HCT116 (cell line): ENCODE measurements around the gene PMM1. TPM values are rescaled to one million over a fixed set of nuclear protein-coding genes. Genes with fewer than 3 reads are reported as not detected.

Experiments
- ATAC-seq: fragments of 200-7000 bp; cut with Tn5 transposase; 2 replicates; pipeline ENCODE4 v1.9.1; 2020; ENCODE audit warnings: mild to moderate bottlenecking, moderate library complexity
- BruUV-seq: library from RNA; stranded (reverse); fragments of 400-500 nt; replicated peaks from 2 replicates; lab custom pipeline; 2021; lab: Mats Ljungman, UMichigan
- CTCF ChIA-PET: fragments of 300-600 bp; sonication (Branson Sonifier 250); formaldehyde crosslinking; loops from one replicate; lab custom pipeline; 2021; ENCODE audit warnings: antibody characterized with exemption; lab: Charles Lee
- POLR2A ChIA-PET: fragments of 300-600, 350-600 bp; sonication (Branson Sonifier 250); formaldehyde crosslinking; loops from one replicate; lab custom pipeline; 2021; ENCODE audit warnings: antibody characterized with exemption; lab: Charles Lee
- RAD21 ChIA-PET, 2 experiments: fragments of 300-600 bp; sonication (Branson Sonifier 250); formaldehyde crosslinking; loops; one replicate each; lab custom pipeline; 2023; ENCODE audit warnings: low total read pairs in 2 of 2; ENCODE audit not compliant: uncharacterized antibody in 2 of 2, unreplicated experiment in 2 of 2, low non-redundant PET in 1 of 2; lab: Charles Lee
- DNase-seq: peaks from one replicate; pipeline ENCODE4 v3.0.0-alpha.2; 2010; ENCODE audit warnings: low read depth, low spot score
- H2AFZ ChIP-seq: fragments of 200-600 bp; shearing (Covaris generic), sonication (generic); 2 replicates; pipeline ENCODE4 v1.6.1; 2017; ENCODE audit warnings: low read depth, mixed run types, mixed read lengths, antibody characterized with exemption, low read length; ENCODE audit not compliant: poor library complexity, severe bottlenecking
- H3K27ac ChIP-seq: 2 replicates; pipeline ENCODE4 v1.5.1; 2012; ENCODE audit warnings: low read depth, low read length
- H3K27me3 ChIP-seq: fragments of 200-600 bp; sonication (generic); 2 replicates; pipeline ENCODE4 v1.6.1; 2016; ENCODE audit warnings: mixed run types, low read length, mixed read lengths; ENCODE audit not compliant: insufficient read depth
- H3K36me3 ChIP-seq, 2 experiments: fragments of 200-500 bp in 1 of 2; fragments of 200-600 bp in 1 of 2; sonication (Bioruptor generic) in 1 of 2; sonication (generic) in 1 of 2; 2 replicates each; pipeline versions ENCODE4 v1.5.1 to v1.6.1; 2014 to 2016; ENCODE audit warnings: low read length in 2 of 2, inconsistent platforms in 1 of 2, mixed read lengths in 1 of 2, mixed run types in 1 of 2; ENCODE audit not compliant: insufficient read depth in 2 of 2, control insufficient read depth in 1 of 2
- H3K4me1 ChIP-seq, 2 experiments: fragments of 200-600 bp in 1 of 2; sonication (generic) in 1 of 2; 2 replicates each; pipeline versions ENCODE4 v1.5.1 to v1.6.1; 2012 to 2017; ENCODE audit warnings: low read length in 2 of 2, inconsistent platforms in 1 of 2, mild to moderate bottlenecking in 1 of 2, mixed read lengths in 1 of 2, mixed run types in 1 of 2, moderate library complexity in 1 of 2; ENCODE audit not compliant: insufficient read depth in 2 of 2, control insufficient read depth in 1 of 2
- H3K4me2 ChIP-seq: fragments of 200-600 bp; sonication (generic); 2 replicates; pipeline ENCODE4 v1.6.1; 2017; ENCODE audit warnings: mixed run types, low read length, mixed read lengths
- H3K4me3 ChIP-seq, 2 experiments: fragments of 200-600 bp in 1 of 2; sonication (generic) in 1 of 2; replicated peaks in 1 of 2; 2 replicates each; pipeline ENCODE4 v1.5.1; 2011 to 2016; ENCODE audit warnings: low read length in 2 of 2, control low read depth in 1 of 2, low read depth in 1 of 2, mild to moderate bottlenecking in 1 of 2, mixed read lengths in 1 of 2, mixed run types in 1 of 2
- H3K79me2 ChIP-seq: fragments of 200-600 bp; sonication (generic); 2 replicates; pipeline ENCODE4 v1.6.1; 2017; ENCODE audit warnings: mild to moderate bottlenecking, mixed run types, low read length, moderate library complexity, mixed read lengths; ENCODE audit not compliant: insufficient read depth
- H3K9ac ChIP-seq: fragments of 200-600 bp; sonication (generic); 2 replicates; pipeline ENCODE4 v1.6.1; 2016; ENCODE audit warnings: low read length, mixed read lengths
- H3K9me2 ChIP-seq: fragments of 200-600 bp; sonication (generic), shearing (Covaris generic); 2 replicates; pipeline ENCODE4 v1.6.1; 2017; ENCODE audit warnings: mixed run types, mild to moderate bottlenecking, moderate library complexity; ENCODE audit not compliant: insufficient read depth
- H3K9me3 ChIP-seq, 2 experiments: fragments of 200-500 bp in 1 of 2; fragments of 200-600 bp in 1 of 2; sonication (Bioruptor generic) in 1 of 2; sonication (generic) in 1 of 2; 2 replicates each; pipeline ENCODE4 v1.6.1; 2014 to 2017; ENCODE audit warnings: low read length in 2 of 2, mixed read lengths in 2 of 2, inconsistent platforms in 1 of 2, low read depth in 1 of 2, mild to moderate bottlenecking in 1 of 2, mixed run types in 1 of 2, moderate library complexity in 1 of 2; ENCODE audit not compliant: control insufficient read depth in 1 of 2, insufficient read depth in 1 of 2
- H4K20me1 ChIP-seq: fragments of 200-600 bp; sonication (generic), shearing (Covaris generic); 2 replicates; pipeline ENCODE4 v1.6.1; 2017; ENCODE audit warnings: mixed run types, mild to moderate bottlenecking, moderate library complexity; ENCODE audit not compliant: insufficient read depth
- CBX3 ChIP-seq: IDR thresholded peaks from 2 replicates; pipeline ENCODE4 v1.6.1; 2012; ENCODE audit warnings: low read depth
- CEBPB ChIP-seq: IDR thresholded peaks from 2 replicates; pipeline ENCODE4 v1.6.1; 2012; ENCODE audit warnings: low read depth
- EGR1 ChIP-seq: IDR thresholded peaks from 2 replicates; pipeline ENCODE4 v1.6.1; 2012; ENCODE audit warnings: low read depth
- ELF1 ChIP-seq: IDR thresholded peaks from 2 replicates; pipeline ENCODE4 v1.6.1; 2012; ENCODE audit warnings: low read depth, borderline replicate concordance
- EZH2 ChIP-seq: fragments of 200-600 bp; sonication (generic); IDR thresholded peaks from 2 replicates; pipeline ENCODE4 v1.6.1; 2017; ENCODE audit warnings: antibody characterized with exemption, mixed run types
- JUND ChIP-seq: IDR thresholded peaks from 2 replicates; pipeline ENCODE4 v1.6.1; 2012
- POLR2A ChIP-seq: IDR thresholded peaks from 2 replicates; pipeline ENCODE4 v1.7.0; 2011; ENCODE audit warnings: borderline replicate concordance; ENCODE audit not compliant: insufficient read depth, insufficient read length; ENCODE audit errors: extremely low read depth
- POLR2AphosphoS5 ChIP-seq: IDR thresholded peaks from 2 replicates; pipeline ENCODE4 v1.6.1; 2011; ENCODE audit warnings: mild to moderate bottlenecking, low read depth, low read length, moderate library complexity
- RAD21 ChIP-seq: IDR thresholded peaks from 2 replicates; pipeline ENCODE4 v1.6.1; 2012; ENCODE audit warnings: low read depth, mild to moderate bottlenecking
- SIN3A ChIP-seq: IDR thresholded peaks from 2 replicates; pipeline ENCODE4 v1.6.1; 2012; ENCODE audit warnings: low read depth
- SP1 ChIP-seq: IDR thresholded peaks from 2 replicates; pipeline ENCODE4 v1.6.1; 2012; ENCODE audit warnings: low read depth
- YY1 ChIP-seq: IDR thresholded peaks from 2 replicates; pipeline ENCODE4 v1.6.1; 2011; ENCODE audit warnings: low read length, low read depth, moderate library complexity, mild to moderate bottlenecking; ENCODE audit not compliant: insufficient replicate concordance; ENCODE audit errors: extremely low read depth
- ZBTB33 ChIP-seq: IDR thresholded peaks from 2 replicates; pipeline ENCODE4 v1.6.1; 2011; ENCODE audit warnings: mild to moderate bottlenecking, low read length, moderate library complexity; ENCODE audit not compliant: insufficient replicate concordance; ENCODE audit errors: extremely low read depth
- ZFX ChIP-seq: fragments of 450-650 bp; IDR thresholded peaks from 2 replicates; pipeline ENCODE4 v1.6.1; 2017
- ZNF274 ChIP-seq: fragments of 200-500 bp; sonication (Bioruptor generic); IDR thresholded peaks from 2 replicates; pipeline ENCODE4 v1.6.1; 2014; ENCODE audit warnings: mild to moderate bottlenecking, low read depth, low read length, inconsistent platforms
- intact Hi-C: fragments of 100-400 bp; cut with micrococcal nuclease; formaldehyde crosslinking; loops from 2 replicates; pipeline ENCODE4 v1.10.0; 2022
- total RNA-seq: library from RNA; stranded (reverse); gene quantifications from one replicate; pipeline ENCODE4 v1.2.1, GENCODE V29; 2021; ENCODE audit not compliant: unreplicated experiment

Gene PMM1
- total RNA-seq, 1 experiment from 2014 or later = 31.7 TPM

GRCh38 chr22:41539146-41540005 is 50.3 kb downstream of the PMM1 start (continued):
- TF ChIP-seq ZBTB33 (no peak), CEBPB (no peak), SIN3A (no peak), YY1 (no peak), CBX3 (no peak), SP1 (no peak), EGR1 (no peak)

GRCh38 chr22:41538583-41538982 is 51.1 kb downstream of the PMM1 start:
- Histone ChIP-seq H3K9me3 (no peaks in the 10 kb centered on the region), H3K9me2 (no peaks in the 10 kb centered on the region), H3K4me2 (no peak overlapping the region), H3K27me3 (no peaks in the 10 kb centered on the region), H3K9ac (no peak overlapping the region)
- DNase-seq (no peak), ATAC-seq (no peak)
- RAD21 ChIA-PET = no interaction called here
- TF ChIP-seq ZNF274 = no peak
- no peak for TF ChIP-seq CEBPB
- TF ChIP-seq EGR1 = no peak
- no peak for TF ChIP-seq CBX3
- no peak for TF ChIP-seq POLR2A
- TF ChIP-seq POLR2AphosphoS5 = no peak
- no peak for TF ChIP-seq YY1
- no peak for TF ChIP-seq ZFX
- TF ChIP-seq JUND = no peak
- no peak for TF ChIP-seq ELF1
- no peak for TF ChIP-seq RAD21
- TF ChIP-seq EZH2 = no peak
- TF ChIP-seq, all 23 proteins: peak for 0
- ChIA-PET CTCF (no interaction called here), POLR2A (no interaction called here)
- intact Hi-C loops = no loop called here
- Histone ChIP-seq H4K20me1 (peaks cover 6% of the 10 kb centered on the region; the same call in 1 of the 2 replicates), H3K4me1 (peaks cover 8 to 12% of the 10 kb centered on the region in 2 experiments), H3K27ac (no peak overlapping the region), H2AFZ (no peak overlapping the region), H3K36me3 (peaks cover 29 to 43% of the 10 kb centered on the region in 2 experiments), H3K79me2 (peaks cover 87% of the 10 kb centered on the region), H3K4me3 (no peak overlapping the region)
- no TSS peak for BruUV-seq
